ENCODE measurements around the gene PRPF8. TPM values are rescaled to one million over a fixed set of nuclear protein-coding genes. Genes with fewer than 3 reads are reported as not detected.

PRPF8 gene
- total and polyA plus RNA-seq, 2 of the 8 experiments (the other 6 are each of a cell fraction or from before 2014, with no cell fraction given): 329 to 337 TPM

- Histone ChIP-seq H2AK5ac (ENCODE audit: low read depth, low read length) (no peak overlapping the region), H3K4me2 (ENCODE audit: insufficient read depth in 1 of 2, low read depth in 2 of 2, low read length in 2 of 2) (peak overlapping the region; percentile 68 to 92), H3K4me3 (ENCODE audit: extremely low read depth in 1 of 4, insufficient read depth in 2 of 4, low read depth in 3 of 4, low read length in 4 of 4) (peak overlapping the region; percentile 48 to 83 (median 65)), H4K5ac (ENCODE audit: insufficient read length, low read depth, low read length) (no peak overlapping the region), H3K27ac (ENCODE audit: low read depth, low read length) (no peak overlapping the region), H3K4me1 (replicated peaks in 1 of 4; ENCODE audit: control insufficient read depth in 3 of 4, insufficient read depth in 4 of 4, low read length in 3 of 4) (peaks cover 0 to 19% (median 17%) of the 10 kb centered on the region in 4 experiments; a peak in 6 of 7 replicates), H4K91ac (replicated peaks; ENCODE audit: insufficient read length, low read length) (peak overlapping the region; percentile 78), H2BK120ac (replicated peaks; ENCODE audit: low read depth, low read length) (no peak overlapping the region), H3K79me2 (ENCODE audit: control insufficient read depth in 1 of 2, insufficient read depth in 2 of 2, low read length in 2 of 2) (no peaks in the 10 kb centered on the region), H3K27me3 (replicated peaks in 1 of 4; ENCODE audit: control insufficient read depth in 3 of 4, extremely low read depth in 1 of 4, insufficient read depth in 3 of 4, low read length in 3 of 4) (no peaks in the 10 kb centered on the region; a peak in 1 of 7 replicates), H3K23me2 (ENCODE audit: low read depth, low read length) (peaks cover 26% of the 10 kb centered on the region), H4K20me1 (replicated peaks in 1 of 2; ENCODE audit: control insufficient read depth in 1 of 2, insufficient read depth in 2 of 2, low read length in 2 of 2) (peaks cover 0 to 7% of the 10 kb centered on the region in 2 experiments), H3K9me3 (ENCODE audit: insufficient read depth in 2 of 2, low read depth in 1 of 2, low read length in 1 of 2) (no peaks in the 10 kb centered on the region), H3K56ac (replicated peaks; ENCODE audit: insufficient read length, low read depth, low read length) (no peak overlapping the region), H2BK5ac (ENCODE audit: low read depth, low read length) (peak overlapping the region; percentile 29; the same call in 1 of the 2 replicates), H3K23ac (ENCODE audit: insufficient read length) (no peak overlapping the region), H4K8ac (ENCODE audit: extremely low read depth, insufficient read depth, low read length) (no peak overlapping the region), H2AFZ (ENCODE audit: low read length) (no peak overlapping the region), H2BK12ac (ENCODE audit: low read depth, low read length) (peak overlapping the region; percentile 51; the same call in 1 of the 2 replicates), H3K9ac (replicated peaks in 1 of 4; ENCODE audit: extremely low read depth in 1 of 4, low read depth in 3 of 4, low read length in 3 of 4) (peak overlapping the region in 2 of 4 experiments; percentile 34 to 36; a peak in 4 of 7 replicates), H3K18ac (ENCODE audit: extremely low read depth, low read length) (peak overlapping the region; percentile 49; the same call in 1 of the 2 replicates), H3K4ac (replicated peaks; ENCODE audit: insufficient read length, low read depth, low read length) (peak overlapping the region; percentile 76), H3K36me3 (ENCODE audit: control insufficient read depth in 2 of 4, insufficient read depth in 4 of 4, low read length in 3 of 4) (no peaks in the 10 kb centered on the region), H3K14ac (ENCODE audit: insufficient read length) (no peak overlapping the region), H2BK15ac (ENCODE audit: low read length) (0 out of 2 replicates have a peak overlapping the region, but pooled peaks have one; percentile 36), H3K79me1 (ENCODE audit: low read depth, low read length) (peaks cover 7% of the 10 kb centered on the region; the same call in 1 of the 2 replicates), H2BK20ac (ENCODE audit: low read length) (no peak overlapping the region)
- ChIA-PET CTCF (ENCODE audit: partially characterized antibody) (interaction anchor here (0.8 to 3.4 kb wide), 13 partner anchors 10 to 169 kb away, joined by 3 to 36 read pairs (median 6); partner anchors contain the start of genes PRPF8 and WDR81), POLR2A (ENCODE audit: partially characterized antibody) (interaction anchor here (0.5 to 1.4 kb wide), 12 partner anchors 10 to 280 kb away, joined by 3 to 6 read pairs (median 3); partner anchors contain the start of genes RILP, RPA1, SERPINF1 and SMYD4)
- DNase-seq (ENCODE audit: low read depth in 1 of 2, low spot score in 2 of 2) (peak; percentile 67 to 92), FAIRE-seq (no peak)
- 0% methylated on average over 13 of the region's 19 CpGs; no CpG with 5 or more reads in 1 of the 2 experiments for WGBS, 2 experiments (ENCODE audit: extremely low coverage in 1 of 2, insufficient coverage in 1 of 2, insufficient read length in 1 of 2, insufficient replicate concordance in 2 of 2, low coverage in 1 of 2, low lambda C conversion rate in 2 of 2, missing lambda C conversion rate in 1 of 2)
- TF ChIP-seq EP300 (IDR thresholded peaks at IDR 0.05; ENCODE audit: borderline replicate concordance in 1 of 2, low read depth in 2 of 2, low read length in 2 of 2): peak in 1 of 2 experiments; percentile 43; a peak in 1 of 3 replicates
- no peak for TF ChIP-seq ZNF274 (IDR thresholded peaks at IDR 0.05; ENCODE audit: borderline replicate concordance, extremely low read depth, low read length)
- TF ChIP-seq POLR2A (IDR thresholded peaks at IDR 0.05; ENCODE audit: control extremely low read depth in 1 of 2, low read depth in 2 of 2, low read length in 2 of 2): 0 out of 3 replicates have a peak, but pooled peaks of 1 of the 2 experiments have one; percentile 14
- TF ChIP-seq CHD2 (IDR thresholded peaks at IDR 0.05; ENCODE audit: low read length): no peak
- TF ChIP-seq SP1 (IDR thresholded peaks at IDR 0.05; ENCODE audit: low read depth, low read length): peak; percentile 50; the same call in 1 of the 2 replicates
- TF ChIP-seq NRF1 (IDR thresholded peaks at IDR 0.05; ENCODE audit: low read depth, low read length): no peak
- TF ChIP-seq, protein P1, sequence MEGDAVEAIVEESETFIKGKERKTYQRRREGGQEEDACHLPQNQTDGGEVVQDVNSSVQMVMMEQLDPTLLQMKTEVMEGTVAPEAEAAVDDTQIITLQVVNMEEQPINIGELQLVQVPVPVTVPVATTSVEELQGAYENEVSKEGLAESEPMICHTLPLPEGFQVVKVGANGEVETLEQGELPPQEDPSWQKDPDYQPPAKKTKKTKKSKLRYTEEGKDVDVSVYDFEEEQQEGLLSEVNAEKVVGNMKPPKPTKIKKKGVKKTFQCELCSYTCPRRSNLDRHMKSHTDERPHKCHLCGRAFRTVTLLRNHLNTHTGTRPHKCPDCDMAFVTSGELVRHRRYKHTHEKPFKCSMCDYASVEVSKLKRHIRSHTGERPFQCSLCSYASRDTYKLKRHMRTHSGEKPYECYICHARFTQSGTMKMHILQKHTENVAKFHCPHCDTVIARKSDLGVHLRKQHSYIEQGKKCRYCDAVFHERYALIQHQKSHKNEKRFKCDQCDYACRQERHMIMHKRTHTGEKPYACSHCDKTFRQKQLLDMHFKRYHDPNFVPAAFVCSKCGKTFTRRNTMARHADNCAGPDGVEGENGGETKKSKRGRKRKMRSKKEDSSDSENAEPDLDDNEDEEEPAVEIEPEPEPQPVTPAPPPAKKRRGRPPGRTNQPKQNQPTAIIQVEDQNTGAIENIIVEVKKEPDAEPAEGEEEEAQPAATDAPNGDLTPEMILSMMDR (IDR thresholded peaks at IDR 0.05; ENCODE audit: control extremely low read depth in 1 of 3, insufficient read depth in 1 of 3, low read depth in 1 of 3, low read length in 3 of 3): no peak
- TF ChIP-seq, protein P2, sequence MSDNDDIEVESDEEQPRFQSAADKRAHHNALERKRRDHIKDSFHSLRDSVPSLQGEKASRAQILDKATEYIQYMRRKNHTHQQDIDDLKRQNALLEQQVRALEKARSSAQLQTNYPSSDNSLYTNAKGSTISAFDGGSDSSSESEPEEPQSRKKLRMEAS (IDR thresholded peaks at IDR 0.05): no peak; the same call in 1 of the 2 replicates
- peak; percentile 82; the same call in 1 of the 2 replicates for TF ChIP-seq MAFK (IDR thresholded peaks at IDR 0.05; ENCODE audit: low read depth, low read length)
Observed at GRCh38 chr17:1714427-1714979, 29.8 kb upstream of the PRPF8 start.
